ENCODE measurements around the gene PTPRN2.

The PTPRN2 gene

GRCh38 chr7:157815706-157816022, 772.0 kb downstream of the PTPRN2 start:
- no peak for TF ChIP-seq CTCF (IDR thresholded peaks at IDR 0.05; ENCODE audit: insufficient read depth, missing control alignments)
- DNase-seq (ENCODE audit: insufficient read length, low spot score) (no peak), FAIRE-seq (no peak)

- FAIRE-seq (no peak), DNase-seq (ENCODE audit: insufficient read length, low spot score) (no peak)
- TF ChIP-seq CTCF (IDR thresholded peaks at IDR 0.05; ENCODE audit: insufficient read depth, missing control alignments) = no peak
These were observed 772.5 kb downstream of the PTPRN2 start for GRCh38 chr7:157814931-157815705.

DNA sequence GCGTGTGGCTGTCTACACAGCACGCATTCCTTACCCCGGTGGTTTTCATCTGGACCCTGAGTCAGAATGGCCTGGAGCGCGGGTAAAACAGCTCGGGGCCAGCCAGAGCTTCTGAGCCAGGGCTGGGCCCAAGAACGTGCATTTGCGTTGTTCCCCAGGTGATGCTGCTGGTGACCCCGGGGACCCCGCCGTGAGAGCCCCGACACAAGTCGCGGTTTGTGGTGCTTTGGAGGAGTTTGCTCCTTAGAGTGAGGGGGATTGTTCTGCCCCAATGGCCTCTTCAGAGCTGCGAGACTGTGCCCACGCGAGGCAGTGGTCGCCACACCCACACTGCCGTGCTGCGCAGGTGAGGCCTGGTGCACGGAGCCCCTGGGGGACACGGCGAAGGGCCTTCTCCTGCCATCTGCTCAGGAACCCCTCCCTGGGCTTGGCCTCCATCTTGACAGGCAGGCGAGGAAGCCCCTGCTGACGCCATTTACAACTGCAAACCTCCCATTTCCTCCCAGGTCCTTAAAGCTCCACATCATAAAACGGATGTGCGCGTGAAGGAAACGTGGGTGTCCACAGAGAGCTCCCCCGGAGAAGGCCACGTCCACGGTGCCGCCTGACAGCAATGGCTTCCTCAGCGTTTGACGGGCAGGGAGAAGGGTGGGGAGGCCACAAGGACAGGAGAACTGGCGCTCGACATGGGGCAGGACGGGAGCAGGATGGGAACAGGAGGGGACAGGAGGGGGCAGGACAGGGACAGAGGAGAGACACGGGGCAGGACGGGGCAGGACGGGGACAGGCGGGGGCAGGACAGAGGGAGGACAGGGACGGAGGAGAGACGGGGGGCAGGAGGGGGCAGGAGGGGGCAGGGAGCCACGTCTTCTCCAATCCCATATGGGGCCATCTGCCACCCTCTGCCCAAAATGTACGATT, 773.6 kb downstream of the PTPRN2 start:
- no peak for TF ChIP-seq CTCF (IDR thresholded peaks at IDR 0.05; ENCODE audit: insufficient read depth, missing control alignments)
- no peak for FAIRE-seq

DNA sequence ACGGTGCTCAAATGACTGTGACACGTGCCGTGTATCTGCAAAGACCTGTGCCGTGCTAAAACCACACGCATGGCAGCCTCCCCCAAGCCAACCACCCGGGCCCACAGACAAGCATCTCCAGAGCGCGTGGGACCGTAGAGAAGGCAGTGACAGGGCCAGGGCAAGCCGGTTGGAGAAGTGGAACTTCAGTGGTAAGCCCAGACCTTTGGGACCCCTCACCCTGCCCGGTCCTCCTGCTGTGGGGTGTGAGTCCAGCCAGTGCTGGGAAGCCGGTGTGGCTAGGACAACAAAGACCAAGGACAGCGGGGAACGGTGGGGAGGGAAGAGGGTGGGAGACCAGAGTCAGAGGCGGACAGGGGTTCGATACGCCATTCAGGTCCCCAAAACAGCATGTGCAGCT, 774.6 kb downstream of the PTPRN2 start:
- no peak for FAIRE-seq
- no peak for DNase-seq (ENCODE audit: insufficient read length, low spot score)
- TF ChIP-seq CTCF (IDR thresholded peaks at IDR 0.05; ENCODE audit: insufficient read depth, missing control alignments) = no peak

More for the DNA sequence above, 773.6 kb downstream of the PTPRN2 start:
- no peak for DNase-seq (ENCODE audit: insufficient read length, low spot score)

GRCh38 chr7:157811946-157812345, 775.7 kb downstream of the PTPRN2 start:
- TF ChIP-seq CTCF (IDR thresholded peaks at IDR 0.05; ENCODE audit: insufficient read depth, missing control alignments) = no peak
- FAIRE-seq = no peak
- DNase-seq (ENCODE audit: insufficient read length, low spot score) = no peak

DNA sequence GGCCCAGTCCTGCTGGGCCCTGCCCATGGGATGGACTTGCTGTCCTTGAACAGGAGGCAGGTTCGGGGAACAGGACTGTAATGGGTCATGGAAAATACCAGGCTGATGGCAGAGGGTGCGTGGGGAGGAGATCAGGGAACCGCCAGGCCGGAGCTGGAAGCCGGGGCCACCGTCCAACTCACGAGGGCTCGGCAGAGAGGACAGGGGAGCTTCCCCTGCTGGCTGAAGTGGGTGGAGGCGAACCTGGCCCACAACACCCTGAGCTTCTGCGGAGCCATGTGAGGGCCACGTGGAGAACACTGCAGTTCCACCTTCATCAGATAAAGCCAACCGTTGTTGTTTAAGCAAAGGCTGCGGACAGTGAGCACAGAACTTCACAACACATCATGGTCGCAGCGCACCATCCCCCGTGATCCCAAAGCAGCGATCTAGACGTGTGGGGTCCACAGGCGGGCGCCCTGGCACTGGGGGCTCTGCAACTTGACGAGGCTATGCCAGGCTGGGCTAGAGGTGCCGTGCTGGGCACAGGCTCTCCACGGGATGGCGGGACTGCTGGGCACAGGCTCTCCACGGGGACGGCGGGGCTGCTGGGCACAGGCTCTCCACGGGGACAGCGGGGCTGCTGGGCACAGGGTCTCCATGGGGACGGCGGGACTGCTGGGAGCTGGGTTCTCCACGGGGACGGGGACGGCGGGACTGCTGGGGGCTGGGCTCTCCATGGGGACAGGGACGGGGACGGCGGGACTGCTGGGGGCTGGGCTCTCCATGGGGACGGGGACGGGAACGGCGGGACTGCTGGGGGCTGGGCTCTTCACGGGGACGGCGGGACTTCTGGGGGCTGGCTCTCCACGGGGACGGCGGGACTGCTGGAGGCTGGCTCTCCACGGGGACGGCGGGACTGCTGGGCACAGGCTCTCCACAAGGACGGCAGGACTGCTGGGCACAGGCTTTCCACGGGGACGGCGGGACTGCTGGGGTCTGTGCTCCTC, 777.5 kb downstream of the PTPRN2 start:
- FAIRE-seq = no peak
- DNase-seq (ENCODE audit: insufficient read length, low spot score) = no peak
- no peak for TF ChIP-seq CTCF (IDR thresholded peaks at IDR 0.05; ENCODE audit: insufficient read depth, missing control alignments)
